Measurements from ENCODE around the gene PEMT. TPM values are rescaled to one million over a fixed set of nuclear protein-coding genes. Genes with fewer than 3 reads are reported as not detected.

Gene PEMT
- total RNA-seq, 3 donors from 2014 or later (not counting 1 experiment from before 2014, with no cell fraction given), result 10.3 to 13.6 (median 12.6) TPM

DNA sequence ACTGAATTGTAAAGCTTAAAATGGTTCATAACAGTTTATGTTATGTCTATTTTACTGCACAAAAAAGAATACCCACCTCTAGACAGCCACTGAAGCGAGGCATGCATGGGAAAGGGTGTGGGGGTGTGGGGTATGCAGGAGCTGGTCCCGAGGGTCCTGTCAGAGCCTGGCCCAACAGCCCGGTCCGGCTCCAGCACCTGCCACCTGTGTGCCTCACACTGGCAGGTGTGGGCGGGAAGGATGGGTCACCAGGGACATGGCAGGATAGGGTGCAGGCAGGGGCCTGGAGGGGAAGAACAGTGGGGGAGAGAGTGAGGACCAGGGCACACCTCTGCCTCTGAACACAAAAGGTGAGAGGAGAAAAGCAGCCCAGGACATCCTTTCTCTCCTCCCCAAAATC is 72.6 kb downstream of the PEMT start:
- TF ChIP-seq, protein P1, sequence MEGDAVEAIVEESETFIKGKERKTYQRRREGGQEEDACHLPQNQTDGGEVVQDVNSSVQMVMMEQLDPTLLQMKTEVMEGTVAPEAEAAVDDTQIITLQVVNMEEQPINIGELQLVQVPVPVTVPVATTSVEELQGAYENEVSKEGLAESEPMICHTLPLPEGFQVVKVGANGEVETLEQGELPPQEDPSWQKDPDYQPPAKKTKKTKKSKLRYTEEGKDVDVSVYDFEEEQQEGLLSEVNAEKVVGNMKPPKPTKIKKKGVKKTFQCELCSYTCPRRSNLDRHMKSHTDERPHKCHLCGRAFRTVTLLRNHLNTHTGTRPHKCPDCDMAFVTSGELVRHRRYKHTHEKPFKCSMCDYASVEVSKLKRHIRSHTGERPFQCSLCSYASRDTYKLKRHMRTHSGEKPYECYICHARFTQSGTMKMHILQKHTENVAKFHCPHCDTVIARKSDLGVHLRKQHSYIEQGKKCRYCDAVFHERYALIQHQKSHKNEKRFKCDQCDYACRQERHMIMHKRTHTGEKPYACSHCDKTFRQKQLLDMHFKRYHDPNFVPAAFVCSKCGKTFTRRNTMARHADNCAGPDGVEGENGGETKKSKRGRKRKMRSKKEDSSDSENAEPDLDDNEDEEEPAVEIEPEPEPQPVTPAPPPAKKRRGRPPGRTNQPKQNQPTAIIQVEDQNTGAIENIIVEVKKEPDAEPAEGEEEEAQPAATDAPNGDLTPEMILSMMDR (IDR thresholded peaks at IDR 0.05), result no peak
- no peaks in the 10 kb centered on the region for H3K27me3 Mint-ChIP-seq (ENCODE audit: low read depth in 2 of 2)
- H3K4me3 Mint-ChIP-seq, result no peak overlapping the region
- Histone ChIP-seq H3K36me3 (ENCODE audit: control insufficient read depth, insufficient read depth, low read length) (no peaks in the 10 kb centered on the region), H3K27me3 (ENCODE audit: control insufficient read depth, insufficient read depth, low read length) (no peaks in the 10 kb centered on the region), H3K4me3 (ENCODE audit: low read length) (no peak overlapping the region), H3K27ac (ENCODE audit: low read length) (no peak overlapping the region), H3K4me1 (ENCODE audit: control insufficient read depth, insufficient read depth, low read length) (no peaks in the 10 kb centered on the region), H3K9me3 (ENCODE audit: control insufficient read depth, insufficient read depth, low read length) (no peaks in the 10 kb centered on the region)
- intact Hi-C loops (cut with micrococcal nuclease), result no loop called here
- H3K4me1 Mint-ChIP-seq, result no peaks in the 10 kb centered on the region
- no peak overlapping the region for H3K27ac Mint-ChIP-seq
- no peaks in the 10 kb centered on the region for H3K9me3 Mint-ChIP-seq
- 91% methylated on average over 5 of the region's 5 CpGs for WGBS (ENCODE audit: insufficient coverage)
- no peaks in the 10 kb centered on the region for H3K36me3 Mint-ChIP-seq
- no peak for DNase-seq
- no peak for ATAC-seq

DNA sequence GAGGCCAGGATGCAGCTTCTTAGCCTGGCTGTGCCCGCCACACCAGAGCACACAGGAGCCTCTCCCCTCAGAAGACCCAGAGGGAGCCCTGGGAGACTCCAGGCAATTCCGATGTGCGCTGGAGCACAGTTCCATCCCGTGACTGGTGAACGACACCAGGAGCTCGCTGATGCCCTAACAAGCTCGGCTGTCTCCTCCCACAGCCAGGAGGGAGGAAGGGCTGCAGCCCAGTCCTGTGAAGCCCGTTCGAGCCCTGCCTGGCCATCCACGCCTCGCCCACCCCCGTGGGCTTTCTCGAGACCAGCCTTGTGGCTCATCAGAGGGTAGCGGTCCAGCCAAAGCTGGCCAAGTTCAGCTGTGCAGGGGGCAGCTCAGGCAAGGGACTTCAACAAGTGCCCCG is 73.5 kb downstream of the PEMT start:
- Histone ChIP-seq H3K27me3 (ENCODE audit: control insufficient read depth, insufficient read depth, low read length) (no peaks in the 10 kb centered on the region), H3K4me1 (ENCODE audit: control insufficient read depth, insufficient read depth, low read length) (no peaks in the 10 kb centered on the region), H3K27ac (ENCODE audit: low read length) (no peak overlapping the region), H3K9me3 (ENCODE audit: control insufficient read depth, insufficient read depth, low read length) (no peaks in the 10 kb centered on the region), H3K4me3 (ENCODE audit: low read length) (no peak overlapping the region), H3K36me3 (ENCODE audit: control insufficient read depth, insufficient read depth, low read length) (no peaks in the 10 kb centered on the region)
- no peak overlapping the region for H3K27ac Mint-ChIP-seq
- DNase-seq (no peak), ATAC-seq (no peak)
- WGBS (ENCODE audit: insufficient coverage), result 86% methylated on average over 15 of the region's 15 CpGs
- intact Hi-C loops (cut with micrococcal nuclease), result no loop called here
- H3K4me1 Mint-ChIP-seq, result no peaks in the 10 kb centered on the region
- H3K36me3 Mint-ChIP-seq, result no peaks in the 10 kb centered on the region
- TF ChIP-seq, protein P1 (IDR thresholded peaks at IDR 0.05), result no peak
- H3K27me3 Mint-ChIP-seq (ENCODE audit: low read depth in 2 of 2), result no peaks in the 10 kb centered on the region
- H3K9me3 Mint-ChIP-seq, result no peaks in the 10 kb centered on the region
- H3K4me3 Mint-ChIP-seq, result no peak overlapping the region

DNA sequence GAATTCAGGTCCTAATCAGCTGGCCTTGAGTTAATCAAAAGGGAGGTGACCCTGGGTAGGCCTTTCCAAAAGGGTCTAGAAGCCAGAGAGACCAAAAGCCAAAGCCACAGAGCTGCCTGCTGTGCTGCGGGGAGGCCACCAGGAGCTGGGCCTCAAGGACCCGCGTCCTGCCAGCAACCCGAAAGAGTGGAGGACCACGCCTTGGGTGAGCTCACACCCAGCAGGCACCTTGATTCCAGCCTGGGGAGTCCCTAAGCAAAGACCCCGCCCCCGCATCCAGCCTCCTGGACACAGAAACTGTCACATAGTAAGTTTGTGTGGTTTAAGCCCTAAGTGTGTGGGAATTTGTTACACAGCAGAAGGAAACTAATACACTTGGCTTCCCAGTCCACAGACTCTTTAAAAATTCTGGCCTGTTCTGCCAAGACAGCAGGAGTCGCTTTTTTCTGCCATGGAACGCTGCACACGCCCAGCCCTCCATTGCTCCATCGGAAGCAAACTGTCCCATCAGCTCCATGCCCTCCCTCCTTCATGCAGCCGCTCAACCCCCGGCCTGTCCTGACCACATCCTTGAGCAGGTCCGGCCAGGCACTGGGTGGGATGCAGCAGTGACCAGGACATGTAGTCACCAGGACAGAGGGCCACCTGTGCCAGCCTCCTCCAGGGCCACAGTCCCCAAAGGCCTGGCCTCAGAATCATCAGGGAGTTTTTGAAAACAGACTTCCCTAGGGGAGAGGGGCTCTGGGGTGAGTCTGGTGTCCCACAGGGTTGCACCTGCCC is 74.4 kb downstream of the PEMT start:
- no peaks in the 10 kb centered on the region for H3K27me3 ChIP-seq (ENCODE audit: control insufficient read depth, insufficient read depth, low read length)
- no peaks in the 10 kb centered on the region for H3K36me3 ChIP-seq (ENCODE audit: control insufficient read depth, insufficient read depth, low read length)
- no peaks in the 10 kb centered on the region for H3K27me3 Mint-ChIP-seq (ENCODE audit: low read depth in 2 of 2)
- H3K4me1 ChIP-seq (ENCODE audit: control insufficient read depth, insufficient read depth, low read length), result no peaks in the 10 kb centered on the region
- H3K36me3 Mint-ChIP-seq, result no peaks in the 10 kb centered on the region
- ATAC-seq, result no peak
- intact Hi-C loops (cut with micrococcal nuclease), result no loop called here
- no peak overlapping the region for H3K4me3 Mint-ChIP-seq
- H3K27ac ChIP-seq (ENCODE audit: low read length), result no peak overlapping the region
- H3K27ac Mint-ChIP-seq, result no peak overlapping the region
- H3K4me1 Mint-ChIP-seq, result no peaks in the 10 kb centered on the region
- 85% methylated on average over 12 of the region's 14 CpGs for WGBS (ENCODE audit: insufficient coverage)
- H3K4me3 ChIP-seq (ENCODE audit: low read length), result no peak overlapping the region
- no peaks in the 10 kb centered on the region for H3K9me3 ChIP-seq (ENCODE audit: control insufficient read depth, insufficient read depth, low read length)
- TF ChIP-seq, protein P1 (IDR thresholded peaks at IDR 0.05), result no peak
- H3K9me3 Mint-ChIP-seq, result no peaks in the 10 kb centered on the region
- no peak for DNase-seq

Data from natural killer cell (primary cell).